CD4-positive, alpha-beta T cell (primary cell): ENCODE data around the gene VSTM2L. TPM values are rescaled to one million over a fixed set of nuclear protein-coding genes. Genes with fewer than 3 reads are reported as not detected.
A peak's percentile ranks its signal among the peaks of the same experiment; 100 is the strongest.

Source experiments
- ATAC-seq: fragments of 200-7000 bp; cut with Tn5 transposase; one replicate; pipeline ENCODE4 v1.10.0; 2022; ENCODE audit warnings: mild to moderate bottlenecking; ENCODE audit not compliant: poor library complexity
- CTCF ChIA-PET: fragments of 350-600 bp; sonication (Branson Sonifier 250); formaldehyde crosslinking; loops from one replicate; lab custom pipeline; 2021; ENCODE audit warnings: antibody characterized with exemption, inconsistent platforms; lab: Charles Lee
- POLR2A ChIA-PET: fragments of 350-600 bp; sonication (Branson Sonifier 250); formaldehyde crosslinking; loops from one replicate; lab custom pipeline; 2021; ENCODE audit warnings: antibody characterized with exemption, inconsistent platforms; lab: Charles Lee
- DNase-seq, 14 experiments: peaks; one replicate each; pipeline ENCODE4 v3.0.0-alpha.2; 2013 to 2020; ENCODE audit warnings: mixed read lengths in 2 of 14
- H3K27ac ChIP-seq, 2 donors: one replicate each; pipeline versions ENCODE4 v1.5.1 to v1.7.0; 2013; ENCODE audit warnings: low read length in 2 of 2, low read depth in 1 of 2, mild to moderate bottlenecking in 1 of 2
- H3K27me3 ChIP-seq, 2 experiments: 1 replicate in 1 of 2; 2 replicates in 1 of 2; pipeline versions ENCODE4 v1.6.1 to v1.7.0; 2013; ENCODE audit warnings: low read length in 2 of 2, control low read depth in 1 of 2, mild to moderate bottlenecking in 1 of 2, moderate library complexity in 1 of 2; ENCODE audit not compliant: insufficient read depth in 2 of 2, control insufficient read depth in 1 of 2
- H3K36me3 ChIP-seq: one replicate; pipeline ENCODE4 v1.6.1; 2013; ENCODE audit warnings: low read length, control low read depth; ENCODE audit not compliant: insufficient read depth
- H3K4me1 ChIP-seq: one replicate; pipeline ENCODE4 v1.6.1; 2013; ENCODE audit warnings: low read length, control low read depth; ENCODE audit not compliant: insufficient read depth
- H3K4me3 ChIP-seq: one replicate; pipeline ENCODE4 v1.5.1; 2013; ENCODE audit warnings: mild to moderate bottlenecking, low read length, moderate library complexity
- H3K9me3 ChIP-seq, 2 experiments: 1 replicate in 1 of 2; 2 replicates in 1 of 2; pipeline versions ENCODE4 v1.6.1 to v1.7.0; 2013; ENCODE audit warnings: low read length in 2 of 2, mild to moderate bottlenecking in 2 of 2, control low read depth in 1 of 2, moderate library complexity in 1 of 2; ENCODE audit not compliant: control insufficient read depth in 1 of 2, insufficient read depth in 1 of 2
- H3K27ac Mint-ChIP-seq: one replicate; pipeline ENCODE4 v1.8.0; 2020; ENCODE audit warnings: mixed read lengths
- H3K27me3 Mint-ChIP-seq: one replicate; pipeline ENCODE4 v1.8.0; 2021; ENCODE audit warnings: mixed read lengths
- H3K36me3 Mint-ChIP-seq: one replicate; pipeline ENCODE4 v1.8.0; 2021; ENCODE audit warnings: low read depth, mixed read lengths
- H3K4me1 Mint-ChIP-seq: one replicate; pipeline ENCODE4 v1.8.0; 2021; ENCODE audit warnings: low read depth, mixed read lengths
- H3K4me3 Mint-ChIP-seq: one replicate; pipeline ENCODE4 v1.8.0; 2020; ENCODE audit warnings: mild to moderate bottlenecking, mixed read lengths
- H3K9me3 Mint-ChIP-seq: one replicate; pipeline ENCODE4 v1.8.0; 2020; ENCODE audit warnings: mixed read lengths
- intact Hi-C, 2 experiments: fragments of 100-400 bp; cut with DNase I in 1 of 2; cut with micrococcal nuclease in 1 of 2; formaldehyde crosslinking; loops; one replicate each; pipeline versions ENCODE4 v1.15.1 to v1.9.0; 2023 to 2025; cut with DNase I, micrococcal nuclease
- total RNA-seq, 174 experiments: library from RNA in 2 of 174; stranded (reverse) in 2 of 174; gene quantifications; one replicate each; pipeline ENCODE4 v1.2.3 and lab custom pipeline; 2021 to 2026
- TF ChIP-seq, protein P1 (sequence below): fragments of 200-600 bp; IDR thresholded peaks from one replicate; pipeline ENCODE4 v1.8.0; 2022; ENCODE audit warnings: antibody characterized with exemption, mild to moderate bottlenecking

Gene VSTM2L
- total RNA-seq, 2 experiments from 2014 or later: not detected

- Histone ChIP-seq H3K27ac (no peak overlapping the region), H3K4me1 (peaks cover 4% of the 10 kb centered on the region), H3K9me3 (peaks cover 0 to 9% of the 10 kb centered on the region in 2 experiments), H3K36me3 (no peaks in the 10 kb centered on the region), H3K4me3 (no peak overlapping the region), H3K27me3 (peaks cover 53 to 59% of the 10 kb centered on the region in 2 experiments)
- ChIA-PET CTCF (no interaction called here), POLR2A (no interaction called here)
- Mint-ChIP-seq H3K4me1 (peaks cover 16% of the 10 kb centered on the region), H3K36me3 (no peaks in the 10 kb centered on the region), H3K27ac (no peak overlapping the region), H3K9me3 (no peaks in the 10 kb centered on the region), H3K4me3 (peak overlapping the region; percentile 59), H3K27me3 (peaks cover 74% of the 10 kb centered on the region)
- intact Hi-C loops: no loop called here
- TF ChIP-seq, protein P1, sequence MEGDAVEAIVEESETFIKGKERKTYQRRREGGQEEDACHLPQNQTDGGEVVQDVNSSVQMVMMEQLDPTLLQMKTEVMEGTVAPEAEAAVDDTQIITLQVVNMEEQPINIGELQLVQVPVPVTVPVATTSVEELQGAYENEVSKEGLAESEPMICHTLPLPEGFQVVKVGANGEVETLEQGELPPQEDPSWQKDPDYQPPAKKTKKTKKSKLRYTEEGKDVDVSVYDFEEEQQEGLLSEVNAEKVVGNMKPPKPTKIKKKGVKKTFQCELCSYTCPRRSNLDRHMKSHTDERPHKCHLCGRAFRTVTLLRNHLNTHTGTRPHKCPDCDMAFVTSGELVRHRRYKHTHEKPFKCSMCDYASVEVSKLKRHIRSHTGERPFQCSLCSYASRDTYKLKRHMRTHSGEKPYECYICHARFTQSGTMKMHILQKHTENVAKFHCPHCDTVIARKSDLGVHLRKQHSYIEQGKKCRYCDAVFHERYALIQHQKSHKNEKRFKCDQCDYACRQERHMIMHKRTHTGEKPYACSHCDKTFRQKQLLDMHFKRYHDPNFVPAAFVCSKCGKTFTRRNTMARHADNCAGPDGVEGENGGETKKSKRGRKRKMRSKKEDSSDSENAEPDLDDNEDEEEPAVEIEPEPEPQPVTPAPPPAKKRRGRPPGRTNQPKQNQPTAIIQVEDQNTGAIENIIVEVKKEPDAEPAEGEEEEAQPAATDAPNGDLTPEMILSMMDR: no peak
- no peak for DNase-seq
- ATAC-seq: no peak
Observed at GRCh38 chr20:37904008-37904642, 1.2 kb downstream of the VSTM2L start.

DNA sequence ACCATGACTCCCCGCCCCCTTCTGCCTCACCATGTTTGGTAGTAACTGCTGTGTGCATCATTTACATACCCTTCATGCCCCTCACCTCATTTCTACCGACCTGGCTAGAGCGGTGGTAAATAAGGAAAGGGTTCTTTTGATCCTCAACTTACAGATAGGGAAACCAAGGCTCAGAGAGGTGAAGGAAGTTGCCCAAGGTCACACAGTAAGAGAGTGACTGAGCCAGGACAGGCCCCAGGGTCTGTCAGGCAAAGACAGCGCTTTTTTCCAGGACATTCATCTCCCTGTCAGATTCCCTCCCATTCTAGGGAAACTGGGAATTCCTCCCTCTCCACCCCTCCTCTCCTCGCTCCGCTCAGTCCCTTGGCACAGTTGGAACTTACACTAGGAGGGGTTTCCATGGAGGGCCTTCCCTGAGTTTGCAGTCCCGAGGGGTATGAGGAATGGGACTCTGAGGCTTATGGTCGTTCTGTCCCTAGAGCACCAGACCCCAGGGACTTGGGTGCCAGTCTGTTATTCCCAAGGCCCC, 2.0 kb downstream of the VSTM2L start:
- ChIA-PET CTCF (no interaction called here), POLR2A (no interaction called here)
- ATAC-seq (no peak), DNase-seq (no peak)
- H3K4me1 Mint-ChIP-seq: peaks cover 16% of the 10 kb centered on the region
- no peaks in the 10 kb centered on the region for H3K9me3 Mint-ChIP-seq
- H3K4me3 Mint-ChIP-seq: no peak overlapping the region
- Histone ChIP-seq H3K4me1 (peaks cover 4% of the 10 kb centered on the region), H3K9me3 (peaks cover 0 to 9% of the 10 kb centered on the region in 2 experiments), H3K36me3 (no peaks in the 10 kb centered on the region), H3K27ac (no peak overlapping the region), H3K4me3 (no peak overlapping the region), H3K27me3 (peaks cover 53 to 54% of the 10 kb centered on the region in 2 experiments)
- peaks cover 71% of the 10 kb centered on the region for H3K27me3 Mint-ChIP-seq
- intact Hi-C loops: no loop called here
- H3K27ac Mint-ChIP-seq: no peak overlapping the region
- no peaks in the 10 kb centered on the region for H3K36me3 Mint-ChIP-seq
- TF ChIP-seq, protein P1: no peak

GRCh38 chr20:37905671-37906613, 3.0 kb downstream of the VSTM2L start:
- Mint-ChIP-seq H3K4me1 (peaks cover 15% of the 10 kb centered on the region), H3K9me3 (no peaks in the 10 kb centered on the region), H3K4me3 (no peak overlapping the region), H3K27ac (no peak overlapping the region), H3K36me3 (no peaks in the 10 kb centered on the region), H3K27me3 (peaks cover 71% of the 10 kb centered on the region)
- H3K4me1 ChIP-seq: peaks cover 4% of the 10 kb centered on the region
- H3K9me3 ChIP-seq: peaks cover 0 to 9% of the 10 kb centered on the region in 2 experiments
- intact Hi-C loops: no loop called here
- DNase-seq (no peak), ATAC-seq (no peak)
- TF ChIP-seq, protein P1: no peak
- POLR2A ChIA-PET: no interaction called here
- H3K36me3 ChIP-seq: no peaks in the 10 kb centered on the region
- peaks cover 48 to 51% of the 10 kb centered on the region in 2 experiments for H3K27me3 ChIP-seq
- CTCF ChIA-PET: no interaction called here
- H3K27ac ChIP-seq: no peak overlapping the region
- H3K4me3 ChIP-seq: no peak overlapping the region
